Astrocyte (in vitro differentiated cells and primary cell): ENCODE results near the gene CYP46A1.

ENCODE experiments used
- CTCF ChIP-seq: IDR thresholded peaks from 2 replicates; pipeline ENCODE4 v1.5.1; 2011; ENCODE audit warnings: low read depth, mild to moderate bottlenecking, inconsistent platforms, low read length, moderate library complexity; ENCODE audit not compliant: insufficient read depth
- EZH2 ChIP-seq: IDR thresholded peaks from 2 replicates; pipeline ENCODE4 v1.6.1; 2012; ENCODE audit warnings: mild to moderate bottlenecking, low read length, inconsistent platforms; ENCODE audit not compliant: insufficient read depth

- TF ChIP-seq EZH2 (no peak), CTCF (no peak)
Measured at GRCh38 chr14:99724939-99725773, 41.1 kb downstream of the CYP46A1 start.
